G401.6 (cell line): ENCODE measurements around the gene HEXB.
"Not testable (repeated sequence)": the region's sequence is repeated elsewhere in the genome, so short reads cannot be mapped to it uniquely, and the experiment has no call there.

ENCODE experiments used
- FAIRE-seq: peaks from 2 replicates; lab custom pipeline; 2012; peaks lifted over from hg19 to GRCh38; lab: Jason Lieb, UNC

HEXB gene

DNA sequence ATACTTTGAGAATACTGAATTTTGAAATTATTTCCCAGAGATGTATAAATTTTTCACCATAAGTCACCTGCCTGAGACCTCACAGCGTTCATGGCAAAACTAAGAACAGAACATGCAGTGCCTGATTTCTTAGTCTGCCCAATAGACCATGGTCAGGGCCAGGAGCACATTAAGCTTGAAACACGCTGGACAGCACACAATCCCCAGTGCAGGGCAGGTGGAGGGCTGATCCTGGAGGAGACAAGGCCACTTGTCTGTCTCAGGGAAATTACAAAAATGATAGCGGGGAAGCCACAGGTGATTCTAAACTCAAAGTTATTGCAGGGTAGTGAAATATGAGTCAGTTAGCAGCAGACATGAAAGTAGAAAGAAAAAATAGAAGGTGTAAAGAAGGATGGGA lies 25.9 kb upstream of the HEXB start:
- no peak for FAIRE-seq

DNA sequence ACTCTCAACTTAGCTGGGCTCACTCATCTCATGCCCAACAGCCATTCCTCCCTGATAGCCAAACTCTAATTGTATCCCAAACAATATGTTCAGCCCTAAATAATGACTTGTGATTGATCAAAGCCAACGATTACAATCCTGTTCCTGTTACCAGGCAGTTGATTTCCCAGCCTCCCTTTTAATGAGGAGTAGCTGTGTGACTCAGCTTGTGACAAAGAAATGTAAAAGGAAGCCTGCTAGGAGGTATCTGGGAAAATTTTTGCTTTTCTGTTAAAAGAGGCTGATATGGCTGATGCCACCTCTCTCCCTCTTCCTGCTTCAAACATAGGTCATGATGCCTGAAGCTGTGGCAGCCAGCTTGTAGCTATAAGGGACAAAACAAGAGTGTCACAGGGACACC lies 24.9 kb upstream of the HEXB start:
- no peak for FAIRE-seq

DNA sequence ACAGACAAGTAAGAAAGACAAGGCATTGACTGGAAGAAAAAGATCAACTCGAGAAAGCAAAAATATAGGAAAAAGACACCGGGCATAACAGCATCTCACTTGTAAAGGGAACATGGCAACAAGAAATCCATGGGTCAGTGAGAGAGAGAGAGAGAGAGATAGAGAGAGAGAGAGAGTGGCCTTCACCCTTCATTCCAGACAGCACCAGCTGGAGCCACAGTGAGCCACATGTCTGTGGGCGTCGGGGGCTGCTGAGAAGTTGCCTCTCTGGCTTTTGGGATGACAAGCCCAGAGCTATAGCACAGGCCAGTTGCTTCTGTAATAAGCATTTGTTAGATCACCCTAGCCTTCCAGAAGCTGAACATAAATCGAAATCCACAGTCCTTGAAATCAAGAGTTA lies 24.2 kb upstream of the HEXB start:
- FAIRE-seq = no peak

DNA sequence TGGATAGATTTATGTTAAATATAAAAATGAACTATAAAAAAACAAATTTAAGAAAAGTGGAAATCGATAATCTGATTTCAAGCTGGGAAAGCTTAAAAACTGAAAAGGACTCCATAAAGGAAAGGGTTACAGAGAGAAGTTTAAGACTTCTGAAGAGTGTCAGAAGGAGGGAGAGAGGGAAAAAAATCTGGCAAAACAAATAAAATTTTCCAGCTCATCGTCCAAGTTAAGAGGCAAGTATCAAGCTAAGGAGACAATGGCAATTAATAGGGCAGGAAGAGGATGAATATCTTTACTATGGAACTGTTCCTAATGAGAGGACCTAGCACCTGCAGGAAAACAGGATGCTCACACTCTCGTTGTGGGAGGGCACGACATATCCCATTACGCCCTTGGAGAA lies 20.5 kb upstream of the HEXB start:
- peak; percentile 42 for FAIRE-seq

DNA sequence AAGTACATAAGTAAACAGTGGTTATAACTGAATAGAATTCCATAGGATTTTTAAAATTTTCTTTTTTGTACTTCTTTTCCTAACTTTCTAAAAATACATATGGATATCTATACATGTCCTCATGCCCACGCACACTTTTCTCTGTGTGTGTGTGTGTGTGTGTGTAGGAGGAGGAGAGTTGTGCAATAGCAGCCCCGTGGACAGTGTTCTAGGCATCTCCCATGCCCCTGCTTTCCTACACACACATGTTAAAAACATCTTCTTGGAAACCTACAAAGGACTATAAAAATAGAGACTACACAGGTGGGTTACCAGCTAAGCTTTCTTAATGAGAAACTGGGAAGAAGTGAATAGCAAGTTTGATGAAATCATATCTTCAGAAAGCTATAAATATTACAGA lies 19.8 kb upstream of the HEXB start:
- no peak for FAIRE-seq

DNA sequence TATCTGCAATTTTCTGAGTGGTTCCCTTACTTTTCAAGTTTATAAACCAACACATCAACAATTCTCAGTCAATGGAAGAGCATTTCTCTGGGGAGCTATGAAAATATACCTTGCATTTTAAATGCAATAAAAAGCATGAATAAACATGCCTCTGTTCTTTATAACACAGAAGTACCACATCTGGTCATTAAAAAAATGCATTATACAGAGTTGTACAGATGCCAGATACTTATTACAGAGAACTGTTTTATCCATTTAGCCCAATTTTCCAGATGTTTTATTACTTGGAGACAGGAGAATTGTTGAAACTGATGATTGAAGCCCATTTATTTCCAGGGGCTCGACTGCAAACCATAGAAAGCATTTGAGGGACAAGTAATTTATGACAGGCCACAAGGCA lies 19.2 kb upstream of the HEXB start:
- FAIRE-seq = no peak

DNA sequence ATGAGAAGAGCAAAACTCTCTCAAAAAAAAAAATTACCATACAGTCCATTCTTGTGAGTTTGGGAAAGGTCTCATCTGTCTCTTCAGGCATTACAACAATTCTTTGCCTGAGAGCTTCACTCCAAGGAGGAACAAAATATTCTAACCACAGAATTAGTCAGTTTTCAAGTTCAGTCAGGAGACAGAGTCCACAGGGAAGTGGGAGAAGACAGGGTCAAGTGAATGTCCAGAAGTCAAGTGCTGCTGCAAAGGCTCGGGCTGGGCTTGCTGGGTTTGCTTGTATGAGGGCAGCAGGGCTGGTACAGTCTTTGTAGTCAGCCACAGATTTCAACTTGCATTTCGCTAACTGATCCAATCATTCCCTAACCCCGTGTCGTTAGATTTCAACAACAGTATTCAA lies 17.6 kb upstream of the HEXB start:
- no peak for FAIRE-seq

DNA sequence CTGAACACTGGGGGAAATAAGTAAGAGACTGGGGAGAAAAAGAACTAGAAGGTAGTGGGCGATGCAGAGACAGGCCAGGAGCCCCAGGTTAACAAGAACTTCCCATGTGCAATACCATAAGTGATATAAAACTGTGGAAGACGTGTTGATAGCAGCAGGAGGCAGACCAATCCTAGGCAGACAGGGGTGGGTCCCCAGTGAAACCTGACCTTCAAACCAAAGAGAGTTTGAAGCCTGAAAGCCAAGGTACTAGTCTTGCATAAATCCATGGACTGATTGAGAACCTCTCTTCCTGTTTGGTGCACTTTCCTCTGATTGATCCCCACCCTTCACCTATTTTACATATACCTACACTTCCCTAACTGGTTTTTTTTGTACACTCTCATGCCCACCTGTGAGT lies 15.2 kb upstream of the HEXB start:
- FAIRE-seq = no peak

DNA sequence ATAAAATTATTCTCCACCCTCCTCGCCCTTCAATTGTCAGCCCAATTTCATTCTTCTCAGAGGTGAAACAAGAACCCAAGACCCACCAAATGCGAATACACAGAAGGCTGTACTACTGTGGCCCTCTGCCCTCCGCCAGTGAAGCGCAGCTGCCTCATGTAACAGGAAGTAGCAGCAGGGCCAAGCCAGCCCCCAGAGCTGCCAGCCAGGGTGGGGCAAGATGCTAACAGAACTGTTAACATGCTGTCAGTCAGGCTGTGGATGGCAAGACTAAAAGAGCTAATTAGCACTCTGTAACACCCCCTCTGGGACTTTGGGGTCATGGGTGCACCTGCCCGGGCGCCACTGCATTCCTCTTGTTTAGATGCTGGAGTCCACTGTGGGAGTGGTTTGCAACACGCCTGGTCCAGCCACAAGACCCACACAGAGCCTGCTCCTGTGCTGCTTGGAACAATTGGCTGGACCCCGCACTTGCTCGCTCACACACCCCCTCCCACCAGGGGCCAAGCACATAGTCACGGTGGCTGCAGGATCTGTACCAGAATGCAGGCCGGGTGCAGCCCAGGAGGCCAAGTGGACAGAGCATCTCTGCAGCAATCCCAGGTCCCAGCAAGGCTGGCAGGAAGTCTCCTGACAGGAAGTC lies 14.5 kb upstream of the HEXB start:
- FAIRE-seq = no peak

DNA sequence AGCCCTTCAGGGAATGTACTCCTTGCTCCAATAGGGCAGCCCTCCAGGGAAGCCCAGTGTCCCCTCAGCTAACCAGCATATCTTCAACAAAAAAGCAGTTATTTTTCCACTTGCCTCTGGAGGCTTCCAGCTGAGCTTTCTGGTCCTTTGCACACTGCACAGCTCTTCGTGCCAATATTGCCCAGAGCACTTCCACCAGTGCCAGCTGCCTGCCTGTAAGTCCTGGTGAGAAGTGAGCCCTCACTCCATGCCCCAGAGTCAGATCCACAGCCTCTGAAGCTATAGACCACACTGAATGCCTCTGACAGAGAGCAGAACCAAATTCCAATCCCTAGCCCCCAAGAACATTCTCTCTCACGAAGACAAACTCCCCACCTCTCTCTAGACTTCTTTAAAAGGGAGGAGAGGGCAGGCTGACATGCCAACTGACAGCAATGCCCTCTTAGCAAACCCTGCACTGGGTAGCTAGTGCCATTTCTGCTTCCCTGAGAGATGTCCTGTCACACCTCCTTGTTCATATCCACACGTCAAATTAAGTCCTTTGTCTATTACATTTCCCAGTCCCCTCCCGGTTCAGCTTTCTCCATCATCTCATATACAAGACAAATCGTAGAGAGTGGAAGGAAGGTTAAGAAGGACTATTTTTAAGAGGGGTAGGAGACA lies 12.7 kb upstream of the HEXB start:
- no peak for FAIRE-seq

DNA sequence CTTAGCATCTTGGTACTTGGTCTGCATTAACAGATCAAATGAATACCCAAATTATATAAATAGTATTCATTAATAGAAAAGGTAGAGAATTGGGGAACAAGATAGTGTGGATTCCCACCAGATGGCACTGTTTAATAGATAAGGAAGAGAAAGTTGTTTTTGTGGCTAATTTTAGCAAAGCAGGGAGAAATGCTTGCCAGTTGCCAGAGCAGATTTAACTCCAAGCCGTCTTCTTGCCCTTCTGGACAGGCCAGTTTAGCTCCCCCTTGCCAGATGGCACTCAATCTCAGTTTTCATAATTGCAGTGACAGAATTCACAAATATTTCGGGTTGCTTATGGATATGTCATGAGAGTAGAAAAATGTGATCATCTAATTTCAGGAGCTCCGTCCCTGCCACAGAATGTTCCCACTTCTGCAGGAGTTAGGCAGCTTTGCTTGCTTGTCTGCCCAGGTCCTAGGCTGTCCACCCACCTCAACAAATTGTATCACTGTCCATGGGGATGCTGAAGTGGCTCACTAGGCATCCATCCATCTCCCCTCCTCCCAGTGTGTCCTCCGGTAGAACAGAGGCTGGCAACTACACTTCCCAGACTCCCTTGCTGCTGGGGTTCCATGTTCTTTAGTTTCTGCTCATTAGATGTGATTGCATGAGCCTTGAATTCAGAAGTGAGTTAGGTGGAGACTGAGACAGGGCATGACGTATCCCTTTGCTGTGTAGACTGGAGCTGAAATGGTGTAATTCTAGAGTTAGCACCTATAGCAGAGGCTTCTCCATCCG lies 11.8 kb upstream of the HEXB start:
- peak; percentile 80 for FAIRE-seq

DNA sequence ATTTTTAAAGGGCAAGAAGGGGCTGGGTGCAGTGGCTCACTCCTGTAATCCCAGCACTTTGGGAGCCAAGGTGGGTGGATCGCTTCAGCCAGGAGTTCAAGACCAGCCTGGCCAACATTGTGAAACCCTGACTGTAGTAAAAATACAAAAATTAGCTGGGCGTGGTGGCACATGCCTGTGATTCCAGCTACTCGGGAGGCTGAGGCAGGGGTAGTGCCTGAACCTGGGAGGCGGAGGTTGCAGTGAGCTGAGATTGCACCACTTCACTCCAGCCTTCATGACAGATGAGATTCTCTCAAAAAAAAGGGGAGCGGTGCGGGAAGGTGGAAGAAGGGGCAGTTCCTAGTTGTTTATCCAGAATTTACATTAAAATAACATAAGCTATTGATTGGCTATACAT lies 8.6 kb upstream of the HEXB start:
- FAIRE-seq = not testable (repeated sequence)

DNA sequence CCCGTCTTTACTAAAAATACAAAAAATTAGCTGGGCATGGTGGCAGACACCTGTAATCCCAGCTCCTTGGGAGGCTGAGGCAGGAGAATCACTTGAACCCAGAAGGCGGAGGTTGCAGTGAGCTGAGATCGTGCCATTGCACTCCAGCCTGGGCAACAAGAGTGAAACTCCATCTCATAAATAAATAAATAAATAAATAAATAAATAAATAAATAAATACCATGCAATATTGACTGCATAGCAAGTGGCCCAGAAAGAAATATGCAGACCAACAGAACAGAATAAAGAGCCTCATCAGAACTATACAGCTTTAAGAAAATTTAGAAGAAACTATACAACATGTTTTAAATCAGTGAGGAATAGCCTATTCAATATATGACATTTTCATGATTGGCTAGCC lies 6.9 kb upstream of the HEXB start:
- FAIRE-seq = not testable (repeated sequence)

DNA sequence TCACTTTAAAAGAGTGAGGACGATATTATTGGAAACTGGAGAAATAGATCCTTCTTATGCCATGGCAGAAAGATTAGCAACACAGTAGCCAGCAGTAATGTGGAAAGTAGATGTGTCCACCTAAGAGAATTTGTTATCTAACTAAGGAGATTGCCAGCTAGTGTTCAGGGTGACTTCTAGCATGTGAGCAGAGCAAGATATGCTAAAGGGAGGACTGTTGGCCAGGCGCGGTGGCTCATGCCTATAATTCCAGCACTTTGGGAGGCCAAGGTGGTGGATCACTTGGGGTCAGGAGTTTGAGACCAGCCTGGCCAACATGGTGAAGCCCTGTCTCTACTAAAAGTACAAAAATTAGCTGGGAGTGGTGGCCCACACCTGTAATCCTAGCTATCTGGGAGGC lies 5.7 kb upstream of the HEXB start:
- FAIRE-seq = not testable (repeated sequence)

DNA sequence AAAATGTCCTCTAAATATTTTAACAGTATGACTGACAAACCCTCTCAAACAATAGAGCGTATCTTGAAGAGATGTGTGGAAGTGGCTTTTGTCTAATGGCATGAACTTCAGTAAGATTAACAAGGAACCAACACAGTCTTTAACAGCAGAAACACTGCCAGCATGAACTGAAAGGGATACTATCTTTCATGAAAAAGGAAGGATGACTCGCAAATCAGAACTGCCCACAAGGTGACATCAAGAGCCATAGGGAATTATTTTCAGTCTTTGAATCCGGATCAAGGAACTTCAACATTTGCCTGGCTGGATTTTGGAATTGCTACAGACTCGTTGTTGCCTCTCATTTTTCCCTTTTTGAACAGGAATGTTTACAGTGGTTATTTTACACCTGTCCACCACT lies 5.1 kb upstream of the HEXB start:
- FAIRE-seq = no peak

DNA sequence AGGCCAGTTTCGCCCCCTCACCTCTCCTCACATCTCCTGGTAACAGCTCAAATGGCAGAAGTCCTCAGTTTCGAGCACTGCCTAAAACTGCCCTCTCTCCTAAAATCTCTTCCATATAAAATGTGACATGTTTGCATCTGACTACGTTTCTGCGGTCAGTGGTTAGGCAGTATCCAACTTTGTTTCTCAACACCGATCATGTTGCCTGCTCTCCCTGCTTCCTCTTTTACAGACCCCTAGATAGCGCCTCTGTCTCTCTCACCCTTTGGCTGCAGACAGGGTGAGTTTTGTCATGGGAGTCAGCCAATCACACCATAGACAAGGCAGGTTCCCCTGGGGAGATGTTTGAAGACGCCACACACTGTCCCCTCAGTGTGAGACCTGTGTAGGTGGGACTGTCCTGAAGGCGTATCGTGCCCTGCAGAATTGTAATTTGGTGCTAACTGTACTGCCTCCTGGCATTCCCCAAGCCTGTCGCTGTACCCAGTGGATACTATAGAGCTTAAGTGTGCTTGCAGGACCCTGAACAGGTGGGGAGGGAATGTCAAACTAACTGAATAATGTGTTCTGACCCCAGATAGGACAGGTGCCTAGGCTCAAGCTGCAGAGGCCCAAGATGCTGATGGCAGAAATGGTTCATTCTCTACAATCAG lies 1.1 kb downstream of the HEXB start:
- FAIRE-seq = no peak

DNA sequence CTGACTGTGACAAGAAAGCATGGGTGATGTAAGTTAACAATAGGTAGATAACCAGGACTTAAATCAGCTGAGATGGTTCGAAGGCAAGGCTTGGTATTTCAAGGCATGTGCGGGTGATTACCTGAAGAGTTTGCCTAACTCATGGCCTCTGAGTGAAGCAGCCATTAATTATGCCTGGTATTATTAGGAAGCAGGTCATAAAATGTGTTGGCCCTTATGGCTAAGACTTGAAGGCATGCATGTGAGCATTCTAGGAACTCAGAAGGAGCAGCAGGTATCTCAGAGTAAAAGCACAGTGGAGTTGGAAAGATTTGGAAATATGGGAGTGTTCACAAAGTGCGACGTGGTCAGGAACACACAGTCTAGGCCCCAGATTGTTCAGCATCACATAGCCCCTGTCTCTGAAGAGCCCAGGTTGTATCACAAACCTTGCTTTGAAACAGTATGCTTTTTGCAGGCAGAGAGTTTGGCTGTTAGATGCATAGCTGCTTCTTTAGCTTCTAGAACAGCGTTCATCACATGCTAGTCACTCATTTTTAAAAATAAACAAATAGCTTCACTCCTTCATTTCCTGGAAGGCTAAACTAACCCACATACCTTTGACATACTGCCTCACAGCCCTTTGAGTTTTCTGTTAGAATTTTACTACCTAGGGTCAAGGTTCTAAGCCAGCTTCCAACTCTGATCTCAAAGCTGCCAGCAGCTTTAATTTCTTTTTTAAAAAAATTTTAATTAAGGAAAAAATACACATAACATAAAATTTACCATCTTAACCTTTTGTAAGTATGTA lies 2.1 kb downstream of the HEXB start:
- FAIRE-seq = no peak

DNA sequence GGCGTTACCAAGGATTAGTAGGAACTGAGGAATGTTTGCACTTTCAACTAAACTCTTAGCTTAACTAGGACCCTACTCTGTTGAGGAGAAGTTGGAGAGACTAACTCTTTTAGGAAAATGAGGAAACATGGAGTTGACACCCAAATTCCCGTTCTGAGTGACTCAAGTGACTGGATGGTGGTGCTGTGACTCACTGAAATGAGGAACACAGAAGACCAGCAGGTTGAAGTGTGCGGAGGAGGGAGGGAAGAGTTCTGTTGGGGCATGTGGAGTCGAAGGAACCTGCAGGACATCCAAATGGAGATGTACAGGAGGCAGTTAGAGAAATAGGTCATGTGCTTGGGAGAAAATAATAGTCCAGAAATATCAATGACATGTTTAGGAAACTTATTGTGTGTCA lies 8.2 kb downstream of the HEXB start:
- no peak for FAIRE-seq

DNA sequence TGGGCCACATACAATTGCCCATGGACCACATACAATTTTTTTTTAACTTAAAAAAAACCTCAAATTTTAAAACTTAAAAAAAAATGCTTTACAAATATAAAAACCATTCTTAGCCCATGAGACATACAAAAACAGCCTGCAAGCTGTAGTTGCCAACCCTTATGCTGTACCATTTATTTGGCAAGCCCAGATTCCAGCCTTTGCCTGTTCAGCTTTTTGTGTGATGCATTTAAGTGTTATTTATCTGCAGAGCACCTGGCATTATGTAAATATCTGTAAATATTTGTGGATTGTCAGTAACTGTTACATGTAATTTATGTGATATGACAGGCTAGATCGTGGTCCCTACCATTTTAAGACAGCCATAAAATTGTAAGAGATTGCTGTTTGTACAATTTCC lies 32.6 kb downstream of the HEXB start:
- no peak for FAIRE-seq

DNA sequence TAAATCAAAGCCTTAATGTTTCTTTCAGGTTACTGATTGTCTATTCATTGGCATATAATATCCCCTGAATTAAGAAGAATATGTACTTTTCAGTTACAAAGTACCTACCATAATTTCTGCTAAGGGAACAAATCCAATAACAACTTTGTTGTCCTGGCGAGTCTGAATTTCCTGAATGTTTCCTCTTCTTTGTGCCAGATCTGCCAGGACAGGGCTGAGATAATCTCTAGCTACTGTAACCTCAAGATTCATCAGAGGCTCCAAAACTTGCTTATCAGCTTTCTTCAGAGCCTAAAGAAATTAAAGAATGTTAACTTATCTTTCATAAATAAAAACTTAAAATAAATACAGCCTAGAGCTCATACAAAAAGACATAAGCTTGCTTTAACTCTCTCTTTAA lies 37.2 kb downstream of the HEXB start:
- peak; percentile 25 for FAIRE-seq

DNA sequence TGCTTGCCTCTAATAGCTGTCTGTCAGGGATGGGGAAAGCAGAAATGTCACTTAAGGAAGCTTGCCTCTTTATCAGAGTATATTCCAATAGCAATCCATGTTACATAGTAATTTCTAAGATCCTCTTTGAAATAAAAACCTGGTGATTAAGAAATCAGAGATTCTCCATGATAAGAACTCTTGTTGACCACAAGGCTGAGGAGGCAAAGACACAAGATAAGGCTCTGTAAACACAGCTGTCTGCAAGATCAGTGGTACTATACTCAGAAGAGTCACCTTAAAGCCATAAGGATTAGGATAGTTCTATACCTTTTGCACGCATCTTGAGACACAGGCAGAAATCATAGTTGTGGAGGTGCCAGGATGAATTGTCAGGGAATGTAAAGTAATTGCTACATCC lies 40.3 kb downstream of the HEXB start:
- no peak for FAIRE-seq

DNA sequence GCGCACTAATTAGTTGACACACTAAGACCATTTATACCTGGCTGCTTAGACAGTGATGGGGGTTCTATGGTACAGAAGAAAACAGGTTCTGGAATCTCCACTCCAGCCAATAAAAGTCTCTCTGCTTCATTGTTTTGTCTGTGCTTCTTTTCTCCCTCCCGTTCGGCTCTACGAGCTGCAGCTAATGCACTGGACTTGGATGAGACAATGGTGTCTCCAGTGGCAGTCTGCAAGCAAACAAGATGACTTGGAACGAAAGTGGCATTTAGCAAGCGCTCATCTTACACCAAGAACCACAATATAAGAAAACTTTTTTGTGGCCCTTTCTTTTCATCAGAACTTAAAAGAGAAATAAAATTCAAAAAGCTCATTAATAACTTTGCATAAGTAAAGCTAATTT lies 51.7 kb downstream of the HEXB start:
- FAIRE-seq = no peak
